Breast epithelium (tissue), 4 donors: ENCODE measurements around the gene MOCS1. TPM values are rescaled to one million over a fixed set of nuclear protein-coding genes. Genes with fewer than 3 reads are reported as not detected.

ENCODE experiments used
- DNase-seq, 2 donors: peaks; one replicate each; pipeline ENCODE4 v3.0.0-alpha.2; 2019; ENCODE audit warnings: low spot score in 2 of 2
- H3K27ac ChIP-seq, 2 donors: fragments of 200-600 bp; sonication (generic) in 1 of 2; one replicate each; pipeline ENCODE4 v1.5.1; 2016 to 2019; ENCODE audit warnings: mild to moderate bottlenecking in 1 of 2
- H3K27me3 ChIP-seq, 2 donors: fragments of 200-600 bp; sonication (generic) in 1 of 2; one replicate each; pipeline versions ENCODE4 v1.5.1 to v1.6.0; 2017 to 2019; ENCODE audit warnings: control low read depth in 1 of 2, mild to moderate bottlenecking in 1 of 2
- H3K36me3 ChIP-seq: fragments of 200-600 bp; one replicate; pipeline ENCODE4 v1.5.1; 2019
- H3K4me1 ChIP-seq, 2 donors: fragments of 200-600 bp; sonication (generic); one replicate each; pipeline ENCODE4 v1.5.1; 2016 to 2019; ENCODE audit warnings: control low read depth in 1 of 2
- H3K4me3 ChIP-seq, 3 donors: fragments of 200-600 bp; sonication (generic); 1 replicate in 2 of 3; 2 replicates in 1 of 3; pipeline ENCODE4 v1.5.1; 2016 to 2019; ENCODE audit warnings: mild to moderate bottlenecking in 3 of 3, moderate library complexity in 2 of 3
- H3K9me3 ChIP-seq, 2 donors: fragments of 200-600 bp; sonication (generic) in 1 of 2; one replicate each; pipeline ENCODE4 v1.5.1; 2016 to 2019; ENCODE audit warnings: control low read depth in 1 of 2
- CTCF ChIP-seq, 3 donors: fragments of 450-650 bp; IDR thresholded peaks; one replicate each; pipeline ENCODE4 v1.5.1; 2016 to 2017; ENCODE audit warnings: antibody characterized with exemption in 3 of 3, mild to moderate bottlenecking in 3 of 3, moderate library complexity in 3 of 3
- POLR2A ChIP-seq: fragments of 450-650 bp; IDR thresholded peaks from one replicate; pipeline ENCODE4 v1.6.1; 2016; ENCODE audit warnings: antibody characterized with exemption, mild to moderate bottlenecking, moderate library complexity
- POLR2AphosphoS5 ChIP-seq, 3 donors: sonication (generic); formaldehyde crosslinking; IDR thresholded peaks; one replicate each; pipeline ENCODE4 v1.6.1; 2017; ENCODE audit warnings: antibody characterized with exemption in 3 of 3
- intact Hi-C: fragments of 100-400 bp; cut with DNase I; formaldehyde crosslinking; loops from one replicate; pipeline ENCODE4 v1.15.1; 2023; ENCODE audit warnings: low total_unique reads
- total RNA-seq, 3 donors: library from RNA; depleted of rRNA; stranded (reverse); fragments of >200 nt; gene quantifications; one replicate each; pipeline ENCODE4 v1.1.0, GENCODE V29; 2016

MOCS1 gene
- total RNA-seq, 3 donors from 2014 or later, result 23.6 to 78.9 (median 25.3) TPM

- TF ChIP-seq CTCF (IDR thresholded peaks at IDR 0.05), result no peak
- no peak for TF ChIP-seq POLR2AphosphoS5 (IDR thresholded peaks at IDR 0.05)
- no peak for TF ChIP-seq POLR2A
- peaks cover 0 to 5% of the 10 kb centered on the region in 2 donors for H3K4me1 ChIP-seq
- H3K9me3 ChIP-seq, result no peaks in the 10 kb centered on the region
- no peak for DNase-seq
- H3K4me3 ChIP-seq, result no peak overlapping the region
- intact Hi-C loops, result no loop called here
- H3K27ac ChIP-seq, result no peak overlapping the region
- no peaks in the 10 kb centered on the region for H3K27me3 ChIP-seq
- H3K36me3 ChIP-seq, result no peaks in the 10 kb centered on the region
Measured at GRCh38 chr6:39948199-39948791, 14.0 kb upstream of the MOCS1 start.

- Histone ChIP-seq H3K4me1 (peaks cover 0 to 3% of the 10 kb centered on the region in 2 donors), H3K27me3 (no peaks in the 10 kb centered on the region), H3K36me3 (no peaks in the 10 kb centered on the region), H3K27ac (no peak overlapping the region), H3K4me3 (no peak overlapping the region), H3K9me3 (no peaks in the 10 kb centered on the region)
- intact Hi-C loops, result no loop called here
- no peak for TF ChIP-seq CTCF (IDR thresholded peaks at IDR 0.05)
- no peak for TF ChIP-seq POLR2A
- no peak for TF ChIP-seq POLR2AphosphoS5 (IDR thresholded peaks at IDR 0.05)
- no peak for DNase-seq
Measured at GRCh38 chr6:39947611-39948068, 13.4 kb upstream of the MOCS1 start.

GRCh38 chr6:39945626-39946025, 11.4 kb upstream of the MOCS1 start:
- DNase-seq, result no peak
- no peaks in the 10 kb centered on the region for H3K9me3 ChIP-seq
- intact Hi-C loops, result no loop called here
- H3K4me3 ChIP-seq, result no peak overlapping the region
- H3K36me3 ChIP-seq, result no peaks in the 10 kb centered on the region
- H3K27ac ChIP-seq, result no peak overlapping the region
- no peak for TF ChIP-seq CTCF (IDR thresholded peaks at IDR 0.05)
- TF ChIP-seq POLR2A, result no peak
- TF ChIP-seq POLR2AphosphoS5 (IDR thresholded peaks at IDR 0.05), result no peak
- no peaks in the 10 kb centered on the region for H3K27me3 ChIP-seq
- H3K4me1 ChIP-seq, result no peaks in the 10 kb centered on the region

GRCh38 chr6:39942903-39943580, 8.8 kb upstream of the MOCS1 start:
- DNase-seq, result no peak
- Histone ChIP-seq H3K27me3 (no peaks in the 10 kb centered on the region), H3K27ac (no peak overlapping the region), H3K4me3 (no peak overlapping the region), H3K9me3 (no peaks in the 10 kb centered on the region), H3K36me3 (no peaks in the 10 kb centered on the region), H3K4me1 (no peaks in the 10 kb centered on the region)
- intact Hi-C loops, result no loop called here
- TF ChIP-seq POLR2AphosphoS5 (IDR thresholded peaks at IDR 0.05) (no peak), CTCF (IDR thresholded peaks at IDR 0.05) (no peak), POLR2A (no peak)

- H3K9me3 ChIP-seq, result no peaks in the 10 kb centered on the region
- H3K36me3 ChIP-seq, result no peaks in the 10 kb centered on the region
- intact Hi-C loops, result no loop called here
- TF ChIP-seq CTCF (IDR thresholded peaks at IDR 0.05) (no peak), POLR2AphosphoS5 (IDR thresholded peaks at IDR 0.05) (no peak), POLR2A (no peak)
- no peaks in the 10 kb centered on the region for H3K27me3 ChIP-seq
- no peak overlapping the region for H3K27ac ChIP-seq
- H3K4me3 ChIP-seq, result no peak overlapping the region
- no peaks in the 10 kb centered on the region for H3K4me1 ChIP-seq
- no peak for DNase-seq
Measured at GRCh38 chr6:39941820-39942219, 7.6 kb upstream of the MOCS1 start.
